ENCODE measurements around the gene TGFBR3.

TGFBR3 gene

GRCh38 chr1:91707890-91708218 lies 178.1 kb downstream of the TGFBR3 start:
- FAIRE-seq = no peak
- no peak for DNase-seq (ENCODE audit: insufficient read length)
- TF ChIP-seq TAF1 (IDR thresholded peaks at IDR 0.05; ENCODE audit: borderline replicate concordance, low read depth, low read length) (no peak), POLR2A (IDR thresholded peaks at IDR 0.05; ENCODE audit: low read depth, low read length) (no peak), POLR2AphosphoS5 (IDR thresholded peaks at IDR 0.05; ENCODE audit: low read depth, low read length) (no peak)

- DNase-seq (ENCODE audit: insufficient read length) = no peak
- no peak for TF ChIP-seq POLR2AphosphoS5 (IDR thresholded peaks at IDR 0.05; ENCODE audit: low read depth, low read length)
- TF ChIP-seq TAF1 (IDR thresholded peaks at IDR 0.05; ENCODE audit: borderline replicate concordance, low read depth, low read length) = no peak
- TF ChIP-seq POLR2A (IDR thresholded peaks at IDR 0.05; ENCODE audit: low read depth, low read length) = no peak
- no peak for FAIRE-seq
Observed at GRCh38 chr1:91707114-91707889, 178.6 kb downstream of the TGFBR3 start.

- FAIRE-seq = no peak
- DNase-seq (ENCODE audit: insufficient read length) = no peak
- TF ChIP-seq POLR2AphosphoS5 (IDR thresholded peaks at IDR 0.05; ENCODE audit: low read depth, low read length) (no peak), TAF1 (IDR thresholded peaks at IDR 0.05; ENCODE audit: borderline replicate concordance, low read depth, low read length) (no peak), POLR2A (IDR thresholded peaks at IDR 0.05; ENCODE audit: low read depth, low read length) (no peak)
Observed at GRCh38 chr1:91706140-91706957, 179.6 kb downstream of the TGFBR3 start.

GRCh38 chr1:91704746-91705145 lies 181.2 kb downstream of the TGFBR3 start:
- DNase-seq (ENCODE audit: insufficient read length) = no peak
- no peak for FAIRE-seq
- no peak for TF ChIP-seq TAF1 (IDR thresholded peaks at IDR 0.05; ENCODE audit: borderline replicate concordance, low read depth, low read length)
- no peak for TF ChIP-seq POLR2AphosphoS5 (IDR thresholded peaks at IDR 0.05; ENCODE audit: low read depth, low read length)
- no peak for TF ChIP-seq POLR2A (IDR thresholded peaks at IDR 0.05; ENCODE audit: low read depth, low read length)

GRCh38 chr1:91703095-91703494 lies 182.9 kb downstream of the TGFBR3 start:
- DNase-seq (ENCODE audit: insufficient read length) (no peak), FAIRE-seq (no peak)
- TF ChIP-seq TAF1 (IDR thresholded peaks at IDR 0.05; ENCODE audit: borderline replicate concordance, low read depth, low read length) = no peak
- no peak for TF ChIP-seq POLR2A (IDR thresholded peaks at IDR 0.05; ENCODE audit: low read depth, low read length)
- TF ChIP-seq POLR2AphosphoS5 (IDR thresholded peaks at IDR 0.05; ENCODE audit: low read depth, low read length) = no peak

GRCh38 chr1:91701472-91701869 lies 184.5 kb downstream of the TGFBR3 start:
- DNase-seq (ENCODE audit: insufficient read length) (no peak), FAIRE-seq (no peak)
- TF ChIP-seq TAF1 (IDR thresholded peaks at IDR 0.05; ENCODE audit: borderline replicate concordance, low read depth, low read length) (no peak), POLR2A (IDR thresholded peaks at IDR 0.05; ENCODE audit: low read depth, low read length) (no peak)

GRCh38 chr1:91700771-91701471 lies 185.0 kb downstream of the TGFBR3 start:
- DNase-seq (ENCODE audit: insufficient read length) = no peak
- no peak for TF ChIP-seq TAF1 (IDR thresholded peaks at IDR 0.05; ENCODE audit: borderline replicate concordance, low read depth, low read length)
- no peak for TF ChIP-seq POLR2AphosphoS5 (IDR thresholded peaks at IDR 0.05; ENCODE audit: low read depth, low read length)
- TF ChIP-seq POLR2A (IDR thresholded peaks at IDR 0.05; ENCODE audit: low read depth, low read length) = no peak
- FAIRE-seq = no peak

GRCh38 chr1:91700332-91700731 lies 185.6 kb downstream of the TGFBR3 start:
- TF ChIP-seq TAF1 (IDR thresholded peaks at IDR 0.05; ENCODE audit: borderline replicate concordance, low read depth, low read length) (no peak), POLR2AphosphoS5 (IDR thresholded peaks at IDR 0.05; ENCODE audit: low read depth, low read length) (no peak), POLR2A (IDR thresholded peaks at IDR 0.05; ENCODE audit: low read depth, low read length) (no peak)
- DNase-seq (ENCODE audit: insufficient read length) (no peak), FAIRE-seq (no peak)

GRCh38 chr1:91699339-91699974 lies 186.5 kb downstream of the TGFBR3 start:
- FAIRE-seq (no peak), DNase-seq (ENCODE audit: insufficient read length) (no peak)
- TF ChIP-seq TAF1 (IDR thresholded peaks at IDR 0.05; ENCODE audit: borderline replicate concordance, low read depth, low read length) (no peak), POLR2AphosphoS5 (IDR thresholded peaks at IDR 0.05; ENCODE audit: low read depth, low read length) (no peak), POLR2A (IDR thresholded peaks at IDR 0.05; ENCODE audit: low read depth, low read length) (no peak)

GRCh38 chr1:91697861-91698260 lies 188.1 kb downstream of the TGFBR3 start:
- no peak for DNase-seq (ENCODE audit: insufficient read length)
- no peak for FAIRE-seq
- TF ChIP-seq TAF1 (IDR thresholded peaks at IDR 0.05; ENCODE audit: borderline replicate concordance, low read depth, low read length) (no peak), POLR2AphosphoS5 (IDR thresholded peaks at IDR 0.05; ENCODE audit: low read depth, low read length) (no peak), POLR2A (IDR thresholded peaks at IDR 0.05; ENCODE audit: low read depth, low read length) (no peak)

- DNase-seq (ENCODE audit: insufficient read length) (peak; percentile 11), FAIRE-seq (peak; percentile 24)
- TF ChIP-seq TAF1 (IDR thresholded peaks at IDR 0.05; ENCODE audit: borderline replicate concordance, low read depth, low read length) (no peak), POLR2A (IDR thresholded peaks at IDR 0.05; ENCODE audit: low read depth, low read length) (no peak), POLR2AphosphoS5 (IDR thresholded peaks at IDR 0.05; ENCODE audit: low read depth, low read length) (no peak)
Observed at GRCh38 chr1:91697416-91697815, 188.5 kb downstream of the TGFBR3 start.
